Gastrocnemius medialis (tissue), 4 donors: ENCODE measurements around the gene IDNK. TPM values are rescaled to one million over a fixed set of nuclear protein-coding genes. Genes with fewer than 3 reads are reported as not detected.

Experiments
- ATAC-seq, 2 donors: fragments of 150-250 bp; one replicate each; pipeline ENCODE4 v1.9.1; 2016
- DNase-seq, 2 donors: peaks; one replicate each; pipeline ENCODE4 v3.0.0-alpha.2; 2019
- H3K27ac ChIP-seq, 4 donors: fragments of 200-600 bp; sonication (generic); 1 replicate in 1 of 4; 2 replicates in 3 of 4; pipeline ENCODE4 v1.5.1; 2016 to 2018; ENCODE audit warnings: mild to moderate bottlenecking in 2 of 4, moderate library complexity in 1 of 4
- H3K27me3 ChIP-seq, 3 donors: fragments of 200-600 bp; sonication (generic) in 2 of 3; 1 replicate in 1 of 3; 2 replicates in 2 of 3; pipeline versions ENCODE4 v1.5.1 to v1.6.0; 2016 to 2019; ENCODE audit warnings: mild to moderate bottlenecking in 1 of 3, moderate library complexity in 1 of 3
- H3K36me3 ChIP-seq, 2 donors: fragments of 200-600 bp; sonication (generic) in 1 of 2; one replicate each; pipeline ENCODE4 v1.5.1; 2017 to 2018
- H3K4me1 ChIP-seq, 2 donors: fragments of 200-600 bp; sonication (generic) in 1 of 2; one replicate each; pipeline ENCODE4 v1.5.1; 2016 to 2017; ENCODE audit warnings: mild to moderate bottlenecking in 2 of 2
- H3K4me3 ChIP-seq, 4 donors: fragments of 200-600 bp; sonication (generic) in 3 of 4; 1 replicate in 1 of 4; 2 replicates in 3 of 4; pipeline ENCODE4 v1.5.1; 2016 to 2019; ENCODE audit warnings: mild to moderate bottlenecking in 2 of 4
- H3K9me3 ChIP-seq, 3 donors: fragments of 200-600 bp; sonication (generic) in 2 of 3; 1 replicate in 1 of 3; 2 replicates in 2 of 3; pipeline ENCODE4 v1.5.1; 2016 to 2019
- CTCF ChIP-seq, 5 experiments: fragments of 450-650 bp in 3 of 5; fragments of 200-600 bp in 2 of 5; sonication (generic) in 2 of 5; IDR thresholded peaks in 4 of 5; conservative IDR thresholded peaks in 1 of 5; 1 replicate in 4 of 5; 2 replicates in 1 of 5; pipeline ENCODE4 v1.5.1; 2016 to 2019; ENCODE audit warnings: antibody characterized with exemption in 5 of 5, mild to moderate bottlenecking in 3 of 5, moderate library complexity in 3 of 5
- POLR2A ChIP-seq, 2 donors: fragments of 450-650 bp; IDR thresholded peaks; one replicate each; pipeline ENCODE4 v1.6.1; 2017; ENCODE audit warnings: antibody characterized with exemption in 2 of 2, mild to moderate bottlenecking in 2 of 2, moderate library complexity in 2 of 2
- in situ Hi-C, 4 donors: fragments of 200-750 bp; cut with MboI; loops; one replicate each; pipeline versions ENCODE4 v1.15.0 to v1.8.0; 2017; ENCODE audit warnings: low sequenced_read_pairs in 4 of 4
- intact Hi-C: fragments of 100-400 bp; cut with DNase I; formaldehyde crosslinking; loops from one replicate; pipeline ENCODE4 v1.15.1; 2023; ENCODE audit warnings: low total_unique reads
- total RNA-seq, 4 donors: library from RNA; depleted of rRNA; stranded (reverse); fragments of >200 nt; gene quantifications; one replicate each; pipeline versions ENCODE4 v1.1.0 to v1.2.3, GENCODE V29; 2016

The IDNK gene
- total RNA-seq, 4 donors from 2014 or later: 0.60 to 2.9 (median 2.5) TPM; not detected in 1

- in situ Hi-C loops: no loop called here
- ATAC-seq: no peak
- peaks cover 0 to 79% of the 10 kb centered on the region in 2 donors for H3K36me3 ChIP-seq
These were observed 54.7 kb downstream of the IDNK start for GRCh38 chr9:83677596-83677995.

GRCh38 chr9:83680233-83680632, 57.3 kb downstream of the IDNK start:
- H3K4me1 ChIP-seq: peaks cover under 1 to 16% of the 10 kb centered on the region in 2 donors
- DNase-seq: no peak
- H3K27me3 ChIP-seq: no peaks in the 10 kb centered on the region
- no peak overlapping the region for H3K27ac ChIP-seq
- intact Hi-C loops: no loop called here
- in situ Hi-C loops: no loop called here
- no peaks in the 10 kb centered on the region for H3K9me3 ChIP-seq
- no peak overlapping the region for H3K4me3 ChIP-seq
- H3K36me3 ChIP-seq: peaks cover 0 to 69% of the 10 kb centered on the region in 2 donors
- TF ChIP-seq CTCF (IDR thresholded peaks at IDR 0.05 in 4 of 5, conservative IDR thresholded peaks at IDR 0.05 in 1 of 5) (no peak), POLR2A (IDR thresholded peaks at IDR 0.05) (no peak)
- ATAC-seq: no peak

More at GRCh38 chr9:83677596-83677995, 54.7 kb downstream of the IDNK start:
- DNase-seq: no peak
- TF ChIP-seq CTCF (IDR thresholded peaks at IDR 0.05 in 4 of 5, conservative IDR thresholded peaks at IDR 0.05 in 1 of 5): no peak
- no peak for TF ChIP-seq POLR2A (IDR thresholded peaks at IDR 0.05)
- Histone ChIP-seq H3K4me1 (peaks cover 0 to 13% of the 10 kb centered on the region in 2 donors), H3K27me3 (no peaks in the 10 kb centered on the region), H3K27ac (no peak overlapping the region), H3K9me3 (no peaks in the 10 kb centered on the region), H3K4me3 (no peak overlapping the region)
- intact Hi-C loops: no loop called here

- Histone ChIP-seq H3K36me3 (peaks cover 0 to 56% of the 10 kb centered on the region in 2 donors), H3K4me1 (peaks cover 4 to 16% of the 10 kb centered on the region in 2 donors), H3K4me3 (no peak overlapping the region), H3K9me3 (no peaks in the 10 kb centered on the region), H3K27me3 (no peaks in the 10 kb centered on the region), H3K27ac (no peak overlapping the region)
- intact Hi-C loops: no loop called here
- ATAC-seq (no peak), DNase-seq (no peak)
- no peak for TF ChIP-seq CTCF (IDR thresholded peaks at IDR 0.05 in 4 of 5, conservative IDR thresholded peaks at IDR 0.05 in 1 of 5)
- no peak for TF ChIP-seq POLR2A (IDR thresholded peaks at IDR 0.05)
- in situ Hi-C loops: no loop called here
These were observed 58.5 kb downstream of the IDNK start for GRCh38 chr9:83681490-83681889.

- ATAC-seq: no peak
- DNase-seq: no peak
- Histone ChIP-seq H3K4me3 (no peak overlapping the region), H3K27me3 (no peaks in the 10 kb centered on the region), H3K36me3 (no peaks in the 10 kb centered on the region), H3K27ac (no peak overlapping the region), H3K9me3 (no peaks in the 10 kb centered on the region), H3K4me1 (peaks cover 45 to 60% of the 10 kb centered on the region in 2 donors)
- in situ Hi-C loops: no loop called here
- intact Hi-C loops: no loop called here
- TF ChIP-seq POLR2A (IDR thresholded peaks at IDR 0.05): no peak
- TF ChIP-seq CTCF (IDR thresholded peaks at IDR 0.05 in 4 of 5, conservative IDR thresholded peaks at IDR 0.05 in 1 of 5): no peak
These were observed 66.0 kb downstream of the IDNK start for GRCh38 chr9:83688921-83689320.

- intact Hi-C loops (no loop called here), in situ Hi-C loops (no loop called here)
- no peak for TF ChIP-seq POLR2A (IDR thresholded peaks at IDR 0.05)
- no peak for TF ChIP-seq CTCF (IDR thresholded peaks at IDR 0.05 in 4 of 5, conservative IDR thresholded peaks at IDR 0.05 in 1 of 5)
- H3K4me3 ChIP-seq: no peak overlapping the region
- H3K27ac ChIP-seq: no peak overlapping the region
- H3K27me3 ChIP-seq: no peaks in the 10 kb centered on the region
- no peaks in the 10 kb centered on the region for H3K9me3 ChIP-seq
- H3K4me1 ChIP-seq: peaks cover 50 to 78% of the 10 kb centered on the region in 2 donors
- H3K36me3 ChIP-seq: no peaks in the 10 kb centered on the region
- no peak for ATAC-seq
- no peak for DNase-seq
These were observed 68.5 kb downstream of the IDNK start for GRCh38 chr9:83691492-83691891.
